ENCODE measurements around the gene MESP1. TPM values are rescaled to one million over a fixed set of nuclear protein-coding genes. Genes with fewer than 3 reads are reported as not detected.

The MESP1 gene
- total and polyA plus RNA-seq, 2 of the 13 experiments (the other 11 are each of a cell fraction or from before 2014, with no cell fraction given), result not detected

DNA sequence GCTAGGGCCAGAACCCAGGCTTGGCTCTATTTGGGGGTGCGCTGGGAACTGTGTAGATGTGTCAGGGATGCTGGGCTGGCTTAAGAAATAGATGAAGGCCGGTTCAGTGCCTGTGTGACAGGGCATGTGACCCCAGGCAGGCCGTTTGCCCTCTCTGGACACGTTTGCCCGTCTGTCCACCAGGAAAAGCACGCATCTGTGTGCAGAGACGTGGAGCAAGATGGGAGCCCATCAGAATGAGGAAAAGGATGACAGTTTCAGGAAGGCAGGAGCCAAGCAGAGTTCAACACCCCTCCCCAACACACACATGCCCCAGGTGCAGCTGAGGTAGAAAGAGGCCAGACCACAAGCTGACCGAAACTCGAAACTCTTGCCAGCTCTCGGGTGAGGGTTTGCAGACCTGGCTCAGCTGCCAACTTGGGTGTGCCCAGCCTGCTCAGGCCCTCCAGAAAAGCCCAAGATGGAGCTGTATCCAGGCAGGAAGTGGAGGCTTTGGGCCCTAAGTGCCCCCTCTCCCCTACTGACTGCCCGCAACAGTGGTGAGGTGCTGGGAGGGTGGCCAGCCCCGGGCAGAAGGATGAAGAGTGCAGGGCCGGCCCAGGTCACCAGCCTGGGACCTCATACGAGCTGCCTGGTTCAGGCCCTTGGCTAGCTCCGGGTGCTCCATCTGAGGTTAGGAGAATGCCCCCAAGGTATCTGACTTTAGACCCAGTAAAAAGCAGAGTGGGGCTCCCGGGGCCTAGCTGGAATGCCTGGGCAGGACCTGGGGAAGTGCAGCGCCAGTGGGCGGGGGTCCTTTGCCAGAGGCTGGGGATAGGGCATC is 10.2 kb upstream of the MESP1 start (continued):
- TF ChIP-seq, protein P1, sequence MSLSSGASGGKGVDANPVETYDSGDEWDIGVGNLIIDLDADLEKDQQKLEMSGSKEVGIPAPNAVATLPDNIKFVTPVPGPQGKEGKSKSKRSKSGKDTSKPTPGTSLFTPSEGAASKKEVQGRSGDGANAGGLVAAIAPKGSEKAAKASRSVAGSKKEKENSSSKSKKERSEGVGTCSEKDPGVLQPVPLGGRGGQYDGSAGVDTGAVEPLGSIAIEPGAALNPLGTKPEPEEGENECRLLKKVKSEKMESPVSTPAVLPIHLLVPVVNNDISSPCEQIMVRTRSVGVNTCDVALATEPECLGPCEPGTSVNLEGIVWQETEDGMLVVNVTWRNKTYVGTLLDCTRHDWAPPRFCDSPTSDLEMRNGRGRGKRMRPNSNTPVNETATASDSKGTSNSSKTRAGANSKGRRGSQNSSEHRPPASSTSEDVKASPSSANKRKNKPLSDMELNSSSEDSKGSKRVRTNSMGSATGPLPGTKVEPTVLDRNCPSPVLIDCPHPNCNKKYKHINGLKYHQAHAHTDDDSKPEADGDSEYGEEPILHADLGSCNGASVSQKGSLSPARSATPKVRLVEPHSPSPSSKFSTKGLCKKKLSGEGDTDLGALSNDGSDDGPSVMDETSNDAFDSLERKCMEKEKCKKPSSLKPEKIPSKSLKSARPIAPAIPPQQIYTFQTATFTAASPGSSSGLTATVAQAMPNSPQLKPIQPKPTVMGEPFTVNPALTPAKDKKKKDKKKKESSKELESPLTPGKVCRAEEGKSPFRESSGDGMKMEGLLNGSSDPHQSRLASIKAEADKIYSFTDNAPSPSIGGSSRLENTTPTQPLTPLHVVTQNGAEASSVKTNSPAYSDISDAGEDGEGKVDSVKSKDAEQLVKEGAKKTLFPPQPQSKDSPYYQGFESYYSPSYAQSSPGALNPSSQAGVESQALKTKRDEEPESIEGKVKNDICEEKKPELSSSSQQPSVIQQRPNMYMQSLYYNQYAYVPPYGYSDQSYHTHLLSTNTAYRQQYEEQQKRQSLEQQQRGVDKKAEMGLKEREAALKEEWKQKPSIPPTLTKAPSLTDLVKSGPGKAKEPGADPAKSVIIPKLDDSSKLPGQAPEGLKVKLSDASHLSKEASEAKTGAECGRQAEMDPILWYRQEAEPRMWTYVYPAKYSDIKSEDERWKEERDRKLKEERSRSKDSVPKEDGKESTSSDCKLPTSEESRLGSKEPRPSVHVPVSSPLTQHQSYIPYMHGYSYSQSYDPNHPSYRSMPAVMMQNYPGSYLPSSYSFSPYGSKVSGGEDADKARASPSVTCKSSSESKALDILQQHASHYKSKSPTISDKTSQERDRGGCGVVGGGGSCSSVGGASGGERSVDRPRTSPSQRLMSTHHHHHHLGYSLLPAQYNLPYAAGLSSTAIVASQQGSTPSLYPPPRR (CRISPR knock-in tag; IDR thresholded peaks at IDR 0.05; ENCODE audit: borderline replicate concordance), result 0 out of 2 replicates have a peak, but pooled peaks have one; percentile 16
- no peak for TF ChIP-seq MAF1 (CRISPR knock-in tag; IDR thresholded peaks at IDR 0.05; ENCODE audit: borderline replicate concordance)
- TF ChIP-seq, protein P2, sequence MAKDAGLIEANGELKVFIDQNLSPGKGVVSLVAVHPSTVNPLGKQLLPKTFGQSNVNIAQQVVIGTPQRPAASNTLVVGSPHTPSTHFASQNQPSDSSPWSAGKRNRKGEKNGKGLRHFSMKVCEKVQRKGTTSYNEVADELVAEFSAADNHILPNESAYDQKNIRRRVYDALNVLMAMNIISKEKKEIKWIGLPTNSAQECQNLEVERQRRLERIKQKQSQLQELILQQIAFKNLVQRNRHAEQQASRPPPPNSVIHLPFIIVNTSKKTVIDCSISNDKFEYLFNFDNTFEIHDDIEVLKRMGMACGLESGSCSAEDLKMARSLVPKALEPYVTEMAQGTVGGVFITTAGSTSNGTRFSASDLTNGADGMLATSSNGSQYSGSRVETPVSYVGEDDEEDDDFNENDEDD (CRISPR knock-in tag; IDR thresholded peaks at IDR 0.05; ENCODE audit: borderline replicate concordance), result no peak
- no peak for TF ChIP-seq ISL2 (CRISPR knock-in tag; IDR thresholded peaks at IDR 0.05)
- TF ChIP-seq CBX5 (CRISPR knock-in tag; IDR thresholded peaks at IDR 0.05; ENCODE audit: borderline replicate concordance), result no peak
- no peak for TF ChIP-seq ZNF569 (CRISPR knock-in tag; IDR thresholded peaks at IDR 0.05; ENCODE audit: borderline replicate concordance)
- no peak for TF ChIP-seq ELF3 (CRISPR knock-in tag; IDR thresholded peaks at IDR 0.05)
- TF ChIP-seq, protein P3, sequence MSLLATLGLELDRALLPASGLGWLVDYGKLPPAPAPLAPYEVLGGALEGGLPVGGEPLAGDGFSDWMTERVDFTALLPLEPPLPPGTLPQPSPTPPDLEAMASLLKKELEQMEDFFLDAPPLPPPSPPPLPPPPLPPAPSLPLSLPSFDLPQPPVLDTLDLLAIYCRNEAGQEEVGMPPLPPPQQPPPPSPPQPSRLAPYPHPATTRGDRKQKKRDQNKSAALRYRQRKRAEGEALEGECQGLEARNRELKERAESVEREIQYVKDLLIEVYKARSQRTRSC (CRISPR knock-in tag; IDR thresholded peaks at IDR 0.05; ENCODE audit: low read depth), result peak; percentile 56; the same call in 1 of the 2 replicates
- TF ChIP-seq, protein P4, sequence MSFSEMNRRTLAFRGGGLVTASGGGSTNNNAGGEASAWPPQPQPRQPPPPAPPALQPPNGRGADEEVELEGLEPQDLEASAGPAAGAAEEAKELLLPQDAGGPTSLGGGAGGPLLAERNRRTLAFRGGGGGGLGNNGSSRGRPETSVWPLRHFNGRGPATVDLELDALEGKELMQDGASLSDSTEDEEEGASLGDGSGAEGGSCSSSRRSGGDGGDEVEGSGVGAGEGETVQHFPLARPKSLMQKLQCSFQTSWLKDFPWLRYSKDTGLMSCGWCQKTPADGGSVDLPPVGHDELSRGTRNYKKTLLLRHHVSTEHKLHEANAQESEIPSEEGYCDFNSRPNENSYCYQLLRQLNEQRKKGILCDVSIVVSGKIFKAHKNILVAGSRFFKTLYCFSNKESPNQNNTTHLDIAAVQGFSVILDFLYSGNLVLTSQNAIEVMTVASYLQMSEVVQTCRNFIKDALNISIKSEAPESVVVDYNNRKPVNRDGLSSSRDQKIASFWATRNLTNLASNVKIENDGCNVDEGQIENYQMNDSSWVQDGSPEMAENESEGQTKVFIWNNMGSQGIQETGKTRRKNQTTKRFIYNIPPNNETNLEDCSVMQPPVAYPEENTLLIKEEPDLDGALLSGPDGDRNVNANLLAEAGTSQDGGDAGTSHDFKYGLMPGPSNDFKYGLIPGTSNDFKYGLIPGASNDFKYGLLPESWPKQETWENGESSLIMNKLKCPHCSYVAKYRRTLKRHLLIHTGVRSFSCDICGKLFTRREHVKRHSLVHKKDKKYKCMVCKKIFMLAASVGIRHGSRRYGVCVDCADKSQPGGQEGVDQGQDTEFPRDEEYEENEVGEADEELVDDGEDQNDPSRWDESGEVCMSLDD (CRISPR knock-in tag; IDR thresholded peaks at IDR 0.05; ENCODE audit: borderline replicate concordance), result no peak
- no peak for TF ChIP-seq MED8 (CRISPR knock-in tag; IDR thresholded peaks at IDR 0.05; ENCODE audit: insufficient replicate concordance)
- no peak for TF ChIP-seq ZMAT3 (CRISPR knock-in tag; conservative IDR thresholded peaks at IDR 0.05)
- TF ChIP-seq, protein P5, sequence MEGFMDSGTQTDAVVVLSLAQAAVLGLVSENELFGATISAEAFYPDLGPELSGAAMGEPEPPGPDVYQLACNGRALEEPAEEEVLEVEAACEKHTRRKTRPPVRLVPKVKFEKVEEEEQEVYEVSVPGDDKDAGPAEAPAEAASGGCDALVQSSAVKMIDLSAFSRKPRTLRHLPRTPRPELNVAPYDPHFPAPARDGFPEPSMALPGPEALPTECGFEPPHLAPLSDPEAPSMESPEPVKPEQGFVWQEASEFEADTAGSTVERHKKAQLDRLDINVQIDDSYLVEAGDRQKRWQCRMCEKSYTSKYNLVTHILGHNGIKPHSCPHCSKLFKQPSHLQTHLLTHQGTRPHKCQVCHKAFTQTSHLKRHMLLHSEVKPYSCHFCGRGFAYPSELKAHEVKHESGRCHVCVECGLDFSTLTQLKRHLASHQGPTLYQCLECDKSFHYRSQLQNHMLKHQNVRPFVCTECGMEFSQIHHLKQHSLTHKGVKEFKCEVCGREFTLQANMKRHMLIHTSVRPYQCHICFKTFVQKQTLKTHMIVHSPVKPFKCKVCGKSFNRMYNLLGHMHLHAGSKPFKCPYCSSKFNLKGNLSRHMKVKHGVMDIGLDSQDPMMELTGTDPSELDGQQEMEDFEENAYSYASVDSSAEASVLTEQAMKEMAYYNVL (CRISPR knock-in tag; IDR thresholded peaks at IDR 0.05; ENCODE audit: borderline replicate concordance), result no peak
- TF ChIP-seq, protein P6, sequence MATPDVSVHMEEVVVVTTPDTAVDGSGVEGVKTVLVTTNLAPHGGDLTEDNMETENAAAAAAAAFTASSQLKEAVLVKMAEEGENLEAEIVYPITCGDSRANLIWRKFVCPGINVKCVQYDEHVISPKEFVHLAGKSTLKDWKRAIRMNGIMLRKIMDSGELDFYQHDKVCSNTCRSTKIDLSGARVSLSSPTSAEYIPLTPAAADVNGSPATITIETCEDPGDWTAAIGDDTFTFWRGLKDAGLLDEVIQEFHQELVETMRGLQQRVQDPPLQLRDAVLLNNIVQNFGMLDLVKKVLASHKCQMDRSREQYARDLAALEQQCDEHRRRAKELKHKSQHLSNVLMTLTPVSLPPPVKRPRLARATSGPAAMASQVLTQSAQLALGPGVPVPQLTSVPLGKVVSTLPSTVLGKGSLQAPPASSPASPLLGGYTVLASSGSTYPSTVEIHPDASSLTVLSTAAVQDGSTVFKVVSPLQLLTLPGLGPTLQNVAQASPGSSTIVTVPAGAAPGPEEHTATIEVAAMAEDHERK (CRISPR knock-in tag; IDR thresholded peaks at IDR 0.05; ENCODE audit: low read depth), result no peak
- no peak for TF ChIP-seq HNF4A (CRISPR knock-in tag; IDR thresholded peaks at IDR 0.05)

Data from HepG2 (cell line).